GM18951 (cell line): Measurements from ENCODE around the gene THRB.

ENCODE experiments used
- POLR2A ChIP-seq: IDR thresholded peaks from 4 replicates; pipeline ENCODE4 v1.6.1; 2011; ENCODE audit warnings: mild to moderate bottlenecking; ENCODE audit not compliant: insufficient read length, insufficient read depth; ENCODE audit errors: extremely low read depth
- in situ Hi-C: fragments of 300-500 bp; cut with MboI; formaldehyde crosslinking; loops from one replicate; pipeline ENCODE4 v1.12.0; 2022; ENCODE audit warnings: low sequenced_read_pairs, mixed read lengths, inconsistent platforms; ENCODE audit not compliant: unreplicated experiment

THRB gene

GRCh38 chr3:24341668-24342067, 153.0 kb downstream of the THRB start:
- in situ Hi-C loops: no loop called here
- TF ChIP-seq POLR2A: no peak

- TF ChIP-seq POLR2A: no peak
- in situ Hi-C loops: no loop called here
Observed at GRCh38 chr3:24340966-24341365, 153.7 kb downstream of the THRB start.

- in situ Hi-C loops: no loop called here
- TF ChIP-seq POLR2A: no peak
Observed at GRCh38 chr3:24340161-24340560, 154.5 kb downstream of the THRB start.

- in situ Hi-C loops: no loop called here
- TF ChIP-seq POLR2A: no peak
Observed at GRCh38 chr3:24339266-24339825, 155.3 kb downstream of the THRB start.

- in situ Hi-C loops: no loop called here
- no peak for TF ChIP-seq POLR2A
Observed at GRCh38 chr3:24338409-24339130, 156.1 kb downstream of the THRB start.

GRCh38 chr3:24336101-24336500, 158.5 kb downstream of the THRB start:
- in situ Hi-C loops: no loop called here

GRCh38 chr3:24332092-24332491, 162.6 kb downstream of the THRB start:
- in situ Hi-C loops: no loop called here
- TF ChIP-seq POLR2A: no peak

More at GRCh38 chr3:24336101-24336500, 158.5 kb downstream of the THRB start:
- no peak for TF ChIP-seq POLR2A

- in situ Hi-C loops: no loop called here
- TF ChIP-seq POLR2A: no peak
Observed at GRCh38 chr3:24323272-24323671, 171.4 kb downstream of the THRB start.

GRCh38 chr3:24320601-24321000, 174.0 kb downstream of the THRB start:
- in situ Hi-C loops: no loop called here
- TF ChIP-seq POLR2A: no peak

GRCh38 chr3:24318677-24319287, 175.9 kb downstream of the THRB start:
- in situ Hi-C loops: no loop called here
- TF ChIP-seq POLR2A: no peak

- in situ Hi-C loops: no loop called here
- no peak for TF ChIP-seq POLR2A
Observed at GRCh38 chr3:24316887-24317383, 177.7 kb downstream of the THRB start.

- no peak for TF ChIP-seq POLR2A
Observed at GRCh38 chr3:24315971-24316370, 178.7 kb downstream of the THRB start.

GRCh38 chr3:24315356-24315755, 179.3 kb downstream of the THRB start:
- no peak for TF ChIP-seq POLR2A
- in situ Hi-C loops: no loop called here

More at GRCh38 chr3:24315971-24316370, 178.7 kb downstream of the THRB start:
- in situ Hi-C loops: no loop called here

GRCh38 chr3:24311881-24312280, 182.8 kb downstream of the THRB start:
- in situ Hi-C loops: no loop called here
- TF ChIP-seq POLR2A: no peak
